Gastroesophageal sphincter (tissue), 4 donors: Measurements from ENCODE around the gene PRKAR1B. TPM values are rescaled to one million over a fixed set of nuclear protein-coding genes. Genes with fewer than 3 reads are reported as not detected.

ENCODE experiments used
- ATAC-seq: fragments of 150-250 bp; one replicate; pipeline ENCODE4 v1.9.1; 2016; ENCODE audit warnings: mild to moderate bottlenecking, moderate library complexity
- H3K27ac ChIP-seq, 4 donors: fragments of 200-600 bp; sonication (generic) in 3 of 4; 1 replicate in 3 of 4; 2 replicates in 1 of 4; pipeline ENCODE4 v1.5.1; 2016 to 2019
- H3K27me3 ChIP-seq: fragments of 200-600 bp; sonication (generic); one replicate; pipeline ENCODE4 v1.5.1; 2019
- H3K36me3 ChIP-seq, 2 donors: fragments of 200-600 bp; sonication (generic); one replicate each; pipeline ENCODE4 v1.5.1; 2019; ENCODE audit warnings: control low read depth in 1 of 2
- H3K4me1 ChIP-seq, 3 donors: fragments of 200-600 bp; sonication (generic); 1 replicate in 2 of 3; 2 replicates in 1 of 3; pipeline ENCODE4 v1.5.1; 2016 to 2019; ENCODE audit warnings: control low read depth in 2 of 3
- H3K4me3 ChIP-seq, 2 donors: fragments of 200-600 bp; sonication (generic); one replicate each; pipeline ENCODE4 v1.5.1; 2019; ENCODE audit warnings: mild to moderate bottlenecking in 1 of 2, moderate library complexity in 1 of 2
- H3K9me3 ChIP-seq, 3 donors: fragments of 200-600 bp; sonication (generic); one replicate each; pipeline ENCODE4 v1.5.1; 2017 to 2019; ENCODE audit warnings: control low read depth in 2 of 3
- EP300 ChIP-seq: sonication (generic); formaldehyde crosslinking; IDR thresholded peaks from one replicate; pipeline ENCODE4 v1.6.1; 2017; ENCODE audit warnings: antibody characterized with exemption, mild to moderate bottlenecking
- POLR2A ChIP-seq, 2 donors: fragments of 450-650 bp; IDR thresholded peaks; one replicate each; pipeline ENCODE4 v1.6.1; 2017; ENCODE audit warnings: antibody characterized with exemption in 2 of 2, mild to moderate bottlenecking in 2 of 2, moderate library complexity in 1 of 2
- POLR2AphosphoS5 ChIP-seq: sonication (generic); formaldehyde crosslinking; IDR thresholded peaks from one replicate; pipeline ENCODE4 v1.6.1; 2017; ENCODE audit warnings: antibody characterized with exemption
- WGBS, 2 donors: methylation state at CpG; one replicate each; pipeline ENCODE4 v1.1.5; 2018; ENCODE audit warnings: low coverage in 1 of 2; 5-methylcytosine and 5-hydroxymethylcytosine counted together
- total RNA-seq, 4 donors: library from RNA; depleted of rRNA; stranded (reverse); fragments of >200 nt; gene quantifications; one replicate each; pipeline ENCODE4 v1.1.0, GENCODE V29; 2016
- TF ChIP-seq, protein P1 (sequence below), 4 experiments: fragments of 200-600 bp in 2 of 4; fragments of 450-650 bp in 2 of 4; sonication (generic) in 1 of 4; IDR thresholded peaks; one replicate each; pipeline ENCODE4 v1.5.1; 2017 to 2019; ENCODE audit warnings: antibody characterized with exemption in 4 of 4, mild to moderate bottlenecking in 2 of 4, moderate library complexity in 2 of 4

PRKAR1B gene
- total RNA-seq, 4 donors from 2014 or later = 11.6 to 39.1 (median 24.8) TPM

DNA sequence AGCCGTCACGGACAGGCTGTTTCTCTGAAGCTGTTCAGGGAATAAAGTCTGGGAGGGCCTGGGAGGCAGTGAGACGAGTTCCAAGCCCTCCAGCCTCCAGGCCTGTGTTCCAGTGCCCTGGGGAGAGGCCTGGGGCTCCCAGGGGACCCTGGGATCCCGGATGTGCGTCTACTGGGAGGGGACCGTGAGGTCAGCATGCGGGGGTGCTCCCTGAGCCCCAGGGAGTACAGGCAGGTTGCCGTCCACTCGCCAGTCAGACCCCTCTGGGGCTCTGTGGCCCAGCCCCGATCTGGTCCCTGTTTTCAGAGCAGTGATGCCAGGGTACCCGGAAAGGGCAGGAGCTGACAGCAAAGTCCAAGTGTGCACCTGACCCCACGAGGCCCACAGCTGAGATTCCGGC lies 81.5 kb downstream of the PRKAR1B start:
- peaks cover 0 to 9% (median 0%) of the 10 kb centered on the region in 3 donors for H3K9me3 ChIP-seq
- TF ChIP-seq POLR2A (IDR thresholded peaks at IDR 0.05) (no peak), EP300 (no peak), POLR2AphosphoS5 (no peak)
- TF ChIP-seq, protein P1, sequence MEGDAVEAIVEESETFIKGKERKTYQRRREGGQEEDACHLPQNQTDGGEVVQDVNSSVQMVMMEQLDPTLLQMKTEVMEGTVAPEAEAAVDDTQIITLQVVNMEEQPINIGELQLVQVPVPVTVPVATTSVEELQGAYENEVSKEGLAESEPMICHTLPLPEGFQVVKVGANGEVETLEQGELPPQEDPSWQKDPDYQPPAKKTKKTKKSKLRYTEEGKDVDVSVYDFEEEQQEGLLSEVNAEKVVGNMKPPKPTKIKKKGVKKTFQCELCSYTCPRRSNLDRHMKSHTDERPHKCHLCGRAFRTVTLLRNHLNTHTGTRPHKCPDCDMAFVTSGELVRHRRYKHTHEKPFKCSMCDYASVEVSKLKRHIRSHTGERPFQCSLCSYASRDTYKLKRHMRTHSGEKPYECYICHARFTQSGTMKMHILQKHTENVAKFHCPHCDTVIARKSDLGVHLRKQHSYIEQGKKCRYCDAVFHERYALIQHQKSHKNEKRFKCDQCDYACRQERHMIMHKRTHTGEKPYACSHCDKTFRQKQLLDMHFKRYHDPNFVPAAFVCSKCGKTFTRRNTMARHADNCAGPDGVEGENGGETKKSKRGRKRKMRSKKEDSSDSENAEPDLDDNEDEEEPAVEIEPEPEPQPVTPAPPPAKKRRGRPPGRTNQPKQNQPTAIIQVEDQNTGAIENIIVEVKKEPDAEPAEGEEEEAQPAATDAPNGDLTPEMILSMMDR (IDR thresholded peaks at IDR 0.05) = no peak
- no peak overlapping the region for H3K4me3 ChIP-seq
- no peak overlapping the region for H3K27ac ChIP-seq
- H3K27me3 ChIP-seq = no peaks in the 10 kb centered on the region
- H3K36me3 ChIP-seq = no peaks in the 10 kb centered on the region
- 100% methylated on average over 2 of the region's 13 CpGs; no CpG with 5 or more reads in 1 of the 2 donors for WGBS, 2 donors
- ATAC-seq = no peak
- H3K4me1 ChIP-seq = peaks cover 0 to 4% (median 0%) of the 10 kb centered on the region in 3 donors

DNA sequence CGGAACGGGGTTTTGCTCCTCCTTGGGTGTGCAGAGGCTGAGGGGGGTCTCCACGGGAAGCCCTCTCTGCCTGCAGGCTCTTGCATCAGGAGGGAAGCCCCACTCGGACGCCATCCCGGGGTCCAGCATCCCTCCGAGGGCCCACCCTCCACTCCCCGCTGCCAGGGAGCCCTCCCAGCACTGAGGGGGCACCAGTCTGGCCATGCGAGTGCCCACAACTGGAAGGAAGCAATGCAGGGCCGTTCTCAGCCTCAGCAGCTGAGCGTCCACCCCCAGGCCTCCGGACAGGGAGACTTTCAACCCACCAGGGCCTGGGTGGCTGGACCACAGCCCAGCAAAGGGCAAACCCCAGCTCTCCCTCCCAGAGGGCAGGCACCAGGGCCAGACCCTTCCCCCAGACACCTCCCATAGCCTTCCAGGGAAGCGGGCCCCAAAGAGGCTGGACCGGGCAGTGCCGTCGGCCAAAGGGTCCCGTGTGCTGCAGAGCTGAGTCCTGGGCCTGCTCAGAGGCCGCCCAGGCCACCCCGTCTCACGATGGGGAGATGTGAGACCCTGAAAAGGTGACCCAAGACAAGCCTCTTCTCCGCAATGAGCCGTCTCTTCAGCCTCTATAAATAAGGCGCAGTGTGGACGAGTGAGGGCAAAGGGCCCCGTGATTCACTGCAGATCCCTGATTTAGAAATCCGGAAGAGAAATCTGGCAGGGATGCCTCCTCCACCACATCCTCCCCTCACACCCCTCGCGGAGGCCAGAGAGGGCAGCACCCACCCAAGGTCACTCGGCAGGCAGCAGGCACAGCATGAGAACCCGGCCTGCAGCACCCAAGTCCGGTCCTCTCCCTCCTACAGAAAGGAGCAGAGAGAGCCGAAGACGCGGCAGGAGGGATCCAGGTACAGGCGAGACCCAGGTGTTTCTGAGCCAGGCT lies 82.4 kb downstream of the PRKAR1B start:
- WGBS, 2 donors = 100% methylated on average over 1 of the region's 35 CpGs; no CpG with 5 or more reads in 1 of the 2 donors
- no peak for TF ChIP-seq POLR2A (IDR thresholded peaks at IDR 0.05)
- no peak for TF ChIP-seq EP300
- no peak for TF ChIP-seq POLR2AphosphoS5
- TF ChIP-seq, protein P1 (IDR thresholded peaks at IDR 0.05) = no peak
- H3K27ac ChIP-seq = no peak overlapping the region
- H3K4me3 ChIP-seq = no peak overlapping the region
- no peaks in the 10 kb centered on the region for H3K36me3 ChIP-seq
- no peak for ATAC-seq
- H3K27me3 ChIP-seq = no peaks in the 10 kb centered on the region
- no peaks in the 10 kb centered on the region for H3K4me1 ChIP-seq
- peaks cover 0 to 9% (median 0%) of the 10 kb centered on the region in 3 donors for H3K9me3 ChIP-seq

DNA sequence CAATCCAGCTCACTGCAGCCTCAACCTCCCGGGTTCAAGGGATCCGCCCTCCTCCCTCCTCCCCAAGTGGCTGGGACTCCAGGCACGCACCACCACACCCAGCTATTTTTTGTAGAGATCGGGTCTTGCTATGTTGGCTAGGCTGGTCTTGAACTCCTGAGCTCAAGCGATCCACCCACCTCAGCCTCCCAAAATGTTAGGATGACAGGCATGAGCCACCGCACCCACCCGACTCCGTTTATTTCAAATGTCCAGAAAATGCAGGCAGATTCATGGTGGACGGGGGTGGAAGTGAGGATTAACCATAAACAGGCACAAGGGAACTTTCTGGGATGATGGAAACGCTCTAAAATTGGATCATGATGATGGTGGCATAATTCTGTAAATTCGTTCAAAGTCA lies 85.1 kb downstream of the PRKAR1B start:
- H3K4me3 ChIP-seq = no peak overlapping the region
- H3K4me1 ChIP-seq = no peaks in the 10 kb centered on the region
- peaks cover 0 to 9% (median 0%) of the 10 kb centered on the region in 3 donors for H3K9me3 ChIP-seq
- no peaks in the 10 kb centered on the region for H3K36me3 ChIP-seq
- H3K27me3 ChIP-seq = no peaks in the 10 kb centered on the region
- no peak overlapping the region for H3K27ac ChIP-seq
- 92 to 93% methylated on average over 5 to 8 of the region's 11 CpGs for WGBS, 2 donors
- no peak for TF ChIP-seq POLR2A (IDR thresholded peaks at IDR 0.05)
- TF ChIP-seq, protein P1 (IDR thresholded peaks at IDR 0.05) = no peak
- TF ChIP-seq EP300 = no peak
- TF ChIP-seq POLR2AphosphoS5 = no peak
- ATAC-seq = no peak

DNA sequence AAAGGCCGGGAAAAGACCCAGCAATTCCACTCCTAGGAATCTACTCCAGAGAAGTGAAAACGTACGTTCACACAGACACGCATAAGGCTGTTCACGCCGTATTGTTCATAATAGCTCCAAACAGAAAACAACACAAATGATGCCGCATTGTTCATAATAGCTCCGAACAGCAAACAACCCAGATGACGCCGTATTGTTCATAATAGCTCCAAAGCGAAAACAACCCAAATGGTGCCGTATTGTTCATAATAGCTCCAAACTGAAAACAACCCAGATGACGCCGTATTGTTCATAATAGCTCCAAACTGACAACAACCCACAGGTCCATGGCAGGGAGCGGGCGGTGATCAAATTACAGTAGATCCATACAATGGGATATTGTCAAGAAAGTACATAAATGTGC lies 85.8 kb downstream of the PRKAR1B start:
- no peak for ATAC-seq
- Histone ChIP-seq H3K36me3 (no peaks in the 10 kb centered on the region), H3K27ac (no peak overlapping the region), H3K4me1 (no peaks in the 10 kb centered on the region), H3K27me3 (no peaks in the 10 kb centered on the region), H3K4me3 (no peak overlapping the region), H3K9me3 (peaks cover 0 to 9% (median 0%) of the 10 kb centered on the region in 3 donors)
- TF ChIP-seq POLR2AphosphoS5 (no peak), POLR2A (IDR thresholded peaks at IDR 0.05) (no peak), EP300 (no peak)
- TF ChIP-seq, protein P1 (IDR thresholded peaks at IDR 0.05) = no peak
- WGBS, 2 donors = 80 to 91% methylated on average over 13 of the region's 16 CpGs
